ENCODE data around the gene CSNK1G1.
"Not testable (repeated sequence)": the region's sequence is repeated elsewhere in the genome, so short reads cannot be mapped to it uniquely, and the experiment has no call there.

The CSNK1G1 gene

DNA sequence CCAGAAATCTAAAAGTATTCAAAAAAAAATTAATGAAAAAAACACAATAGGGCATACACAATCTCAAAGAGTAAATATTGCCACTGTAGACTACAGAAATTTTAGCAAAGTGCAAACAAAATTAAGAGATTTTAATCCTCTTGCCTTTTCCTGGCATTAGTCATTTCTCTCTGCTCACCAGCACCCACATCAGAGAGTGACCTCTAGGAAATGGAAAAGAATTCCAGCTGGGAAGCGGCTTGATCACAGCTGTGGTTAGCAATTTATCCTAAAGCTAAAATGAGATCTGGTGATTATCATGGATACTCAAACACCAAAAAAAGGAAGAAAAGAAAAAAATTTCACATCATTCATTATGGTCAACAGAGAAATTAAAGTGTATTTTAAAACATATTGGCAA is 7.5 kb downstream of the CSNK1G1 start:
- no peak for DNase-seq

GRCh38 chr15:64346242-64346641 is 9.7 kb downstream of the CSNK1G1 start:
- DNase-seq, result not testable (repeated sequence)

GRCh38 chr15:64344651-64345294 is 11.2 kb downstream of the CSNK1G1 start:
- no peak for DNase-seq

GRCh38 chr15:64343841-64344240 is 12.1 kb downstream of the CSNK1G1 start:
- no peak for DNase-seq

GRCh38 chr15:64343222-64343621 is 12.8 kb downstream of the CSNK1G1 start:
- no peak for DNase-seq

DNA sequence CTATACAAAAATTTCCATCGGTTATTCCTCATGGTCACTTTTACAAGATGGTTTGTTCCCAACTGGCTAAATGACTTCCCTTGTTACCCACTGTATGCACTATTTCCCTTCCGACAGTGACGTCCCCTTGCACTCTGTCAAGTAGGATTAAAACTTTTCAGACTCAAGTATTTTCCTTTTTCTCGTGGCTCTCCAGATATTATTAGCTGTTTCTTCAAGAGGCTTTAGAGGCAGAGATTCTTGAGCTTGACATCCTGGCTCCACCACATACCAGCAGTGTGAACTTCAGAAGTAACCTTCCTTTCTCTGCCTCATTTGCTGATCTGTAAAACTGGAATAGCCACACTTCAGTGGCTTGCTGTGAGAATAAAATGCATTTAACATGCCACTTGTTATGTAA is 14.0 kb downstream of the CSNK1G1 start:
- no peak for DNase-seq

DNA sequence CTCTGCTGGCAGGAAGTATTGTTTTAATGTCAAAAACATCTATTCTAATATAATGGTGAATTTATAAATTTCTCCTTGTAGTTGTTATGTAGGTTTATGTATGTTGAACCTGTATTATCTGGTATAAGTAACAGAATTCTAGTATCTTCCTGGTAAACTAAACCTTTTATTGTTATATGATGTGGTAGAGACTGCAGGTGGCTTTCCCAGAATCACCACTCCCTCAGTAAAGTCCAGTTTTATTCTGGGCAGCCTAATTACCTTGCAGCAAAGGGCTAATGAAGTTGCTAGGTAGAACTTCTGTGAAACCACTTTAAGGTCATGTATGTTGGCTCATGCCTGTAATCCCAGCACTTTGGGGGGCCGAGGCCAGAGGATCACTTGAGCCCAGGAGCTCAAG is 15.6 kb downstream of the CSNK1G1 start:
- no peak for DNase-seq

- DNase-seq, result no peak
Measured at GRCh38 chr15:64337761-64338160, 18.2 kb downstream of the CSNK1G1 start.

DNA sequence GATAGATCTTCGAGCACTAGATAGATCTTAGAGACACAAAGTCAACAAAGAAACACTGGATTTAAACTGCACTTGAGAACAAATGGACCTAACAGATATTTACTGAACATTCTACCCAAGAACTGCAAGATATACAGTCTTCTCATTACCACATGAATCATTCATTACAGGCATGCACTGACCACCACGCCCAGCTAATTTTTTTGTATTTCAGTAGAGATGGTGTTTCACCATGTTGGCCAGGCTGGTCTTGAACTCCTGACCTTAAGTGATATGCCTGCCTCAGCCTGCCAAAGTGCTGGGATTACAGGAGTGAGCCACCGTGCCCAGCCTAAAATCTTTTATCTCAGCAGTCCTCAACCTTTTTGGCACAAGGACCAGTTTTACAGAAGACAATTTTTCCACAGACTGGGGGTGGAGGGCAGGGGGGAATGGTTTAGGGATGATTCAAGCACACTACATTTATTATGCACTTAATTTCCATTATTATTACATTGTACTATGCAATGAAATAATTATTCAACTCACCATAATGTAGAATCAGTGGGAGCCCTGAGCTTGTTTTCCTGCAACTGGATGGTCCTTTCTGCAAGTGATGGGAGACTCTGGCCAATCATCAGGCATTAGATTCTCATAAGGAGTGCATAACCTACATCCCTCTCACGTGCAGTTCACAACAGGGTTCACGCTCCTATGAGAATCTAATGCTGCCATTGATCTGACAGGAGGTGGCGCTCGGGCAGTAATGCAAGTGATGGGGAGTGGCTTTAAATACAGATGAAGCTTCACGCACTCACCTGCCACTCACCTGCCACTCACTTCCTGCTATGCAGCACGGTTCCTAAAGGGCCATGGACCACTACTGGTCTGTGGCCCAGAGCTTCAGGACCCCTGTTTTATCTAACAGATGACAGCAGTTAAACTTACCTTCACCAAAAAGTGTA is 21.7 kb downstream of the CSNK1G1 start:
- DNase-seq, result no peak

DNA sequence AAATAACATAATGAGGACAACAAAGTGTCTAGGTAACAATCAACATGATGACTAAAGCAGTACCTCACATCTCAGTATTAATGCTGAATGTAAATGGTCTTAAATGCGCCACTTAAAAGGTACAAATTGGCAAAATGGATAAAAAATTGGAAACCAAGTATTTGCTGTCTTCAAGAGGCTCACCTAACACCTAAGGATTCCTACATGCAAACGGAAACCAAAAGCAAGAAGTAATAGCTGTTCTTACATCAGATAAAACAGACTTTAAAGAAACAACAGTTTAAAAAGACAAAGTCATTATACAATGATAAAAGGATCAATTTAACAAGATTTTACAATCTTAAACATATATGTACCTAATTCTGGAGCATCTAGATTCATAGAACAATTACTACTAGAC is 22.5 kb downstream of the CSNK1G1 start:
- no peak for DNase-seq

DNA sequence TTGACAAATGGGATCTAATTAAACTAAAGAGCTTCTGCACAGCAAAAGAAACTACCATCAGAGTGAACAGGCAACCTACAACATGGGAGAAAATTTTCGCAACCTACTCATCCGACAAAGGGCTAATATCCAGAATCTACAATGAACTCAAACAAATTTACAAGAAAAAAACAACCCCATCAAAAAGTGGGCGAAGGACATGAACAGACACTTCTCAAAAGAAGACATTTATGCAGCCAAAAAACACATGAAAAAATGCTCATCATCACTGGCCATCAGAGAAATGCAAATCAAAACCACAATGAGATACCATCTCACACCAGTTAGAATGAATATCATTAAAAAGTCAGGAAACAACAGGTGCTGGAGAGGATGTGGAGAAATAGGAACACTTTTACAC is 24.3 kb downstream of the CSNK1G1 start:
- DNase-seq, result not testable (repeated sequence)

- DNase-seq, result not testable (repeated sequence)
Measured at GRCh38 chr15:64326975-64327374, 29.0 kb downstream of the CSNK1G1 start.

GRCh38 chr15:64326458-64326857 is 29.5 kb downstream of the CSNK1G1 start:
- not testable (repeated sequence) for DNase-seq

DNA sequence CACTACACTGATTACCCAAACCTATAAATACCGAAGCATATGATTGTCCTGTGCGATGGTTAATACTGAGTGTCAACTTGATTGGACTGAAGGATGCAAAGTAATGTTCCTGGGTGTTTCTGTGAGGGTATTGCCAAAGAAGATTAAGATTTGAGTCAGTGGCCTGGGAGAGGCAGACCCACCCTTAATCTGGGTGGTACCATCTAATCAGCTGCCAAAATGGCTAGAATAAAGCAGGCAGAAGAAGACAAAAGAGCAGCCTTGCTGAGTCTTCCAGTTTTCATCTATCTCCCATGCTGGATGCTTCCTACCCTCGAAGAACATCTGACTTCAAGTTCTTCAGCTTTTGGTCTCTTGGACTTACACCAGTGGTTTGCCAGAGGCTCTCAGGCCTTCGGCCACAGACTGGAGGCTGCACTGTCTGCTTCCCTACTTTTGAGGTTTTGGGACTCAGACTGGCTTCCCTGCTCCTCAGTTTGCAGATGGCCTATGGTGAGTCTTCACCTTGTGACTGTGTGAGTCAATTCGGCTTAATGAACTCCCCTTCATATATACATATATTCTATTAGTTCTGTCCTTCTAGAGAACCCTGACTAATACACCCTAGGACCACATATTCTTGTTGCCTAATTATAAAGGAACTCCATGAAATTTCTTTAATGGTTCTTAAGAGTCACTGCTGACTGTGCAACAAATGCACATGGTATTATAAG is 31.7 kb downstream of the CSNK1G1 start:
- DNase-seq, result no peak

DNA sequence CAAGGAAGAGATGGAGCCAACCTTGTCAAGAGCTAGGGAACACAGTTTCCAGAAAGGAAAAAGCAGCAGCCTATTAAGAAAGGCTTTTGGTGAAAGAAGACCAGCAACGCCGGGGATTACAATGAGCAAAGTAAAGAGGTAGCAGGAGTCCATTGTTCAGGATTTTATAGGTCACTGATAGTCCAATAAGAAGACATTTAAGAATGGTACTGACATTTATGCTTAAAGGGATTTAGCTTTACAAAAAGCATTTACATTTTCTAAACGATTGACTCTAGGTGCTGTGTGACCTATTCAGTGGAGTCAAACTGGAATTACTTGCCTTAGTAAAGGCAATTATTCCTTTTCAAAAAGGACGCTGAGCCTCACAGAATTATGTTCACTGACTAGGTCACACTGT is 40.8 kb downstream of the CSNK1G1 start:
- no peak for DNase-seq

GRCh38 chr15:64314456-64314855 is 41.5 kb downstream of the CSNK1G1 start:
- DNase-seq, result no peak

- DNase-seq, result no peak
Measured at GRCh38 chr15:64311566-64311965, 44.4 kb downstream of the CSNK1G1 start.

DNA sequence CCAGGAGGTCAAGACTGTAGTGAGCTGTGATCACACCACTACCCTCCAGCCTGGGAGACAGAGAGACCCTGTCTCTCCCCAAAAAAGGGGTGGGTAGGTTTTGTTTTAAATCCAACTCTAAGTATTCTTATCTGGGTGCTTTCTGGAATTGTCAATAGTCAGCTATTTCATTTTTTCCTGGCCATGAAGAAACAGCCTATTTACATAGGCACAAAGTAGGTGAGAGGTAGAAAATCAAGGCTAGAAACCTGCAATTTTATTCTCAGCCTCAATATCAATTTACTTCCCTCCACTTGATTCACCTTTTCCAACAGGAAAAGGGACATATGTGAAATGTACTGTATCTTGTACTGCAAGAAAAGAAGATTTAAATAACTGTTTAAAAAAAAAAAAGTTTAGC is 45.9 kb downstream of the CSNK1G1 start:
- DNase-seq, result no peak

DNA sequence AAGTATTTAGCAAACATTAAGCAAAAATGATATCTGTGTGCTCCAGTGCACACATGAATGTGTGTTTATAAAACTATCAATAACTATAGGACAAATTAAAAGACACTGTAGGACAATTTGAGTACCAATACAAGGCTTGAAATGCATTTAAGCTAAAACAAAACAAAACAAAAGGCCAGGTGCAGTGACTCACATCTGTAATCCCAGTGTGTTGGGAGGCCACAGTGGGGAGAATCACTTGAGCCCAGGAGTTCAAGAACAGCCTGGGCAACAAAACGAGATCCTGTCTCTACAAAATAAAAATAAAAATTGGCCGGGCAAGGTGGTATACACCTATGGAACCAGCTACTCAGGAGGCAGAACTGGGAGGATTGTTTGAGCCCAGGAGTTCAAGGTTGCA is 50.7 kb downstream of the CSNK1G1 start:
- no peak for DNase-seq

DNA sequence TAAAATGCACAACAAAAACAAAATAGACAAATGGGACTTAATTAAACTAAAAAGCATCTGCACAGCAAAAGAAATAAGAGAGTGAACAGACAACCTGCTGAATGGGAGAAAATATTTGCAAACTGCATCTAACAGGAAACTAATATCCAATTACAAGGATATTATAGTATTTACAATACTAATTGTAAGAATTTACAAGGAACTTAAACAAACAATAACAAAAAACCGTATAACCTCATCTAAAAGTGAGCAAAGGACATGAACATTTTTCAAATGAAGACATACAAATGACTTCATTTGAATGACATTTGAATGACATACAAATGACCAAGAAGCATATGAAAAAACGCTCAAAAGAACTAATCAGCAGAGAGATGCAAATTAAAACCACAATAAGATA is 66.4 kb downstream of the CSNK1G1 start:
- no peak for DNase-seq

- no peak for DNase-seq
Measured at GRCh38 chr15:64288999-64289398, 67.0 kb downstream of the CSNK1G1 start.

DNA sequence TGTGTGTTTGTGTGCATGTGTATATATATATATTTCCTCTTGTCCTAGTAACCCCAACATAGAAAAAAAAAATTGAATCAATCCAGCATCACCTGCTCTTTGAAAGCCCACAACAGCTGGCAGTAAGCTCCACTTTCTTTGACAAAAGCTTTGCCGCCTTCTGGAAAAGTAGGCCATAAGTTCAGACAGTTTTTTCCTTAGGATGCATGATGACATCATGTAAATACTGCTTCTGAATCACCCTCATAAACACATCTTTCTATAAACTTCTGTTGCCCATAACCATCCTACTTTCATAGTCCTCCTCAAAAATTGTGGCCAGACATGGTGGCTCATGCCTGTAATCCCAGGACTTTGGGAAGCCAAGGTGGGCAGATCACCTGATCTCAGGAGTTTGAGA is 67.4 kb downstream of the CSNK1G1 start:
- DNase-seq, result no peak

DNA sequence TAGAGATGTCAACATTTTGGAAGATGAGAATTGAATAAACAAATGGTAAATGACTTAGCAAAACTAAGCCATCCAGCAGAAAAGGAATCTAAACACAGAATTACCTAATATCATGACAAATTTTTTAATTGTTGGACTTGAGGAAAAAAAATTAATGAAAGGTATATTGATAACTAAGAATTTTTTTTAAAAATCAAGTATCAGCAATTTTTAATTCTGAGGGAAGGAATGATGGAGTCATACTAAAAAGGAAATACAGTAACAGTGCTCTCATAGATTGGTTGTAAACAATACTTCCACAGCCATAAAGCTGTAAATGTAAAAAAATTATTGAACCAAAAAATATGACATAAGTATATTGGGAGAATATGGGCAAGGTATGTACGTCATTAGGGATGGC is 68.0 kb downstream of the CSNK1G1 start:
- no peak for DNase-seq

GRCh38 chr15:64286473-64286872 is 69.5 kb downstream of the CSNK1G1 start:
- DNase-seq, result no peak

All from NCI-H345 (cell line).